ENCODE results near the gene IL10.

The IL10 gene

GRCh38 chr1:206799311-206799710, 27.0 kb upstream of the IL10 start:
- peaks cover 77% of the 10 kb centered on the region for H3K4me1 Mint-ChIP-seq (ENCODE audit: low read depth)
- H3K36me3 Mint-ChIP-seq (ENCODE audit: low read depth): no peaks in the 10 kb centered on the region
- no peaks in the 10 kb centered on the region for H3K9me3 Mint-ChIP-seq
- no peak overlapping the region for H3K27ac Mint-ChIP-seq
- no peak for DNase-seq
- no peak overlapping the region for H3K4me3 Mint-ChIP-seq
- H3K27me3 Mint-ChIP-seq: no peaks in the 10 kb centered on the region

GRCh38 chr1:206798384-206798996, 26.2 kb upstream of the IL10 start:
- Mint-ChIP-seq H3K9me3 (no peaks in the 10 kb centered on the region), H3K36me3 (ENCODE audit: low read depth) (no peaks in the 10 kb centered on the region), H3K4me3 (no peak overlapping the region), H3K27ac (peak overlapping the region; percentile 67), H3K27me3 (no peaks in the 10 kb centered on the region), H3K4me1 (ENCODE audit: low read depth) (peaks cover 77% of the 10 kb centered on the region)
- no peak for DNase-seq

- Mint-ChIP-seq H3K36me3 (ENCODE audit: low read depth) (no peaks in the 10 kb centered on the region), H3K27ac (no peak overlapping the region), H3K4me3 (no peak overlapping the region), H3K9me3 (no peaks in the 10 kb centered on the region), H3K27me3 (no peaks in the 10 kb centered on the region), H3K4me1 (ENCODE audit: low read depth) (peaks cover 77% of the 10 kb centered on the region)
- no peak for DNase-seq
Measured at GRCh38 chr1:206797534-206798383, 25.5 kb upstream of the IL10 start.

- Mint-ChIP-seq H3K27ac (no peak overlapping the region), H3K27me3 (no peaks in the 10 kb centered on the region), H3K36me3 (ENCODE audit: low read depth) (no peaks in the 10 kb centered on the region), H3K4me1 (ENCODE audit: low read depth) (peaks cover 77% of the 10 kb centered on the region), H3K4me3 (no peak overlapping the region), H3K9me3 (no peaks in the 10 kb centered on the region)
- DNase-seq: no peak
Measured at GRCh38 chr1:206796981-206797402, 24.7 kb upstream of the IL10 start.

GRCh38 chr1:206796116-206796515, 23.8 kb upstream of the IL10 start:
- peaks cover 75% of the 10 kb centered on the region for H3K4me1 Mint-ChIP-seq (ENCODE audit: low read depth)
- no peak overlapping the region for H3K27ac Mint-ChIP-seq
- no peaks in the 10 kb centered on the region for H3K27me3 Mint-ChIP-seq
- no peak for DNase-seq
- no peaks in the 10 kb centered on the region for H3K36me3 Mint-ChIP-seq (ENCODE audit: low read depth)
- no peak overlapping the region for H3K4me3 Mint-ChIP-seq
- H3K9me3 Mint-ChIP-seq: no peaks in the 10 kb centered on the region

- Mint-ChIP-seq H3K27me3 (peaks cover 3% of the 10 kb centered on the region), H3K27ac (peak overlapping the region; percentile 90), H3K4me3 (no peak overlapping the region), H3K36me3 (ENCODE audit: low read depth) (no peaks in the 10 kb centered on the region), H3K9me3 (no peaks in the 10 kb centered on the region), H3K4me1 (ENCODE audit: low read depth) (peaks cover 79% of the 10 kb centered on the region)
- DNase-seq: peak; percentile 65
Measured at GRCh38 chr1:206794294-206794908, 22.1 kb upstream of the IL10 start.

- no peak for DNase-seq
- Mint-ChIP-seq H3K4me1 (ENCODE audit: low read depth) (peaks cover 77% of the 10 kb centered on the region), H3K9me3 (no peaks in the 10 kb centered on the region), H3K27ac (peak overlapping the region; percentile 90), H3K27me3 (peaks cover 8% of the 10 kb centered on the region), H3K36me3 (ENCODE audit: low read depth) (no peaks in the 10 kb centered on the region), H3K4me3 (peak overlapping the region; percentile 5)
Measured at GRCh38 chr1:206793620-206794019, 21.3 kb upstream of the IL10 start.

- H3K9me3 Mint-ChIP-seq: no peaks in the 10 kb centered on the region
- no peak overlapping the region for H3K4me3 Mint-ChIP-seq
- H3K36me3 Mint-ChIP-seq (ENCODE audit: low read depth): no peaks in the 10 kb centered on the region
- peaks cover 8% of the 10 kb centered on the region for H3K27me3 Mint-ChIP-seq
- DNase-seq: no peak
- H3K27ac Mint-ChIP-seq: peak overlapping the region; percentile 31
- peaks cover 74% of the 10 kb centered on the region for H3K4me1 Mint-ChIP-seq (ENCODE audit: low read depth)
Measured at GRCh38 chr1:206792939-206793607, 20.8 kb upstream of the IL10 start.

- no peak for DNase-seq
- peak overlapping the region; percentile 59 for H3K27ac Mint-ChIP-seq
- no peak overlapping the region for H3K4me3 Mint-ChIP-seq
- peaks cover 13% of the 10 kb centered on the region for H3K27me3 Mint-ChIP-seq
- H3K36me3 Mint-ChIP-seq (ENCODE audit: low read depth): no peaks in the 10 kb centered on the region
- H3K4me1 Mint-ChIP-seq (ENCODE audit: low read depth): peaks cover 89% of the 10 kb centered on the region
- H3K9me3 Mint-ChIP-seq: no peaks in the 10 kb centered on the region
Measured at GRCh38 chr1:206790502-206791250, 18.4 kb upstream of the IL10 start.

GRCh38 chr1:206788487-206789050, 16.3 kb upstream of the IL10 start:
- H3K4me1 Mint-ChIP-seq (ENCODE audit: low read depth): peaks cover 89% of the 10 kb centered on the region
- no peaks in the 10 kb centered on the region for H3K9me3 Mint-ChIP-seq
- H3K27me3 Mint-ChIP-seq: peaks cover 13% of the 10 kb centered on the region
- no peaks in the 10 kb centered on the region for H3K36me3 Mint-ChIP-seq (ENCODE audit: low read depth)
- DNase-seq: no peak
- no peak overlapping the region for H3K27ac Mint-ChIP-seq
- no peak overlapping the region for H3K4me3 Mint-ChIP-seq

GRCh38 chr1:206787891-206788290, 15.6 kb upstream of the IL10 start:
- Mint-ChIP-seq H3K4me1 (ENCODE audit: low read depth) (peaks cover 88% of the 10 kb centered on the region), H3K36me3 (ENCODE audit: low read depth) (no peaks in the 10 kb centered on the region), H3K9me3 (no peaks in the 10 kb centered on the region), H3K27ac (no peak overlapping the region), H3K4me3 (no peak overlapping the region), H3K27me3 (peaks cover 13% of the 10 kb centered on the region)
- no peak for DNase-seq

GRCh38 chr1:206786212-206786886, 14.1 kb upstream of the IL10 start:
- Mint-ChIP-seq H3K4me1 (ENCODE audit: low read depth) (peaks cover 85% of the 10 kb centered on the region), H3K27ac (peak overlapping the region; percentile 58), H3K27me3 (peaks cover 13% of the 10 kb centered on the region), H3K36me3 (ENCODE audit: low read depth) (no peaks in the 10 kb centered on the region), H3K4me3 (no peak overlapping the region), H3K9me3 (no peaks in the 10 kb centered on the region)
- DNase-seq: no peak

- Mint-ChIP-seq H3K27me3 (peaks cover 13% of the 10 kb centered on the region), H3K27ac (peak overlapping the region; percentile 91), H3K4me1 (ENCODE audit: low read depth) (peaks cover 77% of the 10 kb centered on the region), H3K9me3 (no peaks in the 10 kb centered on the region), H3K36me3 (ENCODE audit: low read depth) (no peaks in the 10 kb centered on the region), H3K4me3 (no peak overlapping the region)
- no peak for DNase-seq
Measured at GRCh38 chr1:206785182-206785765, 13.0 kb upstream of the IL10 start.
